OCI-LY1 (cell line): ENCODE data around the gene PTGDR.

Experiments
- H2AFZ ChIP-seq: fragments of 200-600 bp; sonication (generic), shearing (Covaris generic); 2 replicates; pipeline ENCODE4 v1.6.0; 2014; ENCODE audit warnings: antibody characterized with exemption, mild to moderate bottlenecking, low read length
- H3F3A ChIP-seq: fragments of 200-600 bp; sonication (generic), shearing (Covaris generic); 2 replicates; pipeline ENCODE4 v1.6.0; 2014; ENCODE audit warnings: mild to moderate bottlenecking, antibody characterized with exemption, low read length, moderate library complexity; ENCODE audit not compliant: insufficient read depth
- H3K27ac ChIP-seq: fragments of 200-600 bp; sonication (generic); 2 replicates; pipeline ENCODE4 v1.5.1; 2014; ENCODE audit warnings: low read length, mixed run types, mild to moderate bottlenecking, low read depth; ENCODE audit not compliant: poor library complexity, severe bottlenecking
- H3K27me3 ChIP-seq: fragments of 200-600 bp; sonication (generic); 2 replicates; pipeline ENCODE4 v1.6.0; 2014; ENCODE audit warnings: antibody characterized with exemption, mild to moderate bottlenecking, low read length, moderate library complexity; ENCODE audit not compliant: insufficient read depth
- H3K36me3 ChIP-seq: fragments of 200-600 bp; sonication (generic); 2 replicates; pipeline ENCODE4 v1.6.1; 2014; ENCODE audit warnings: mild to moderate bottlenecking, antibody characterized with exemption, low read length, moderate library complexity, mixed read lengths; ENCODE audit not compliant: insufficient read depth
- H3K4me1 ChIP-seq: fragments of 200-600 bp; sonication (generic); 2 replicates; pipeline ENCODE4 v1.5.1; 2014; ENCODE audit warnings: mild to moderate bottlenecking, low read length, moderate library complexity; ENCODE audit not compliant: insufficient read depth, severe bottlenecking
- H3K4me2 ChIP-seq: fragments of 200-600 bp; sonication (generic), shearing (Covaris generic); 2 replicates; pipeline ENCODE4 v1.6.1; 2014; ENCODE audit warnings: low read length
- H3K4me3 ChIP-seq: fragments of 200-600 bp; sonication (generic); 2 replicates; pipeline ENCODE4 v1.5.1; 2014; ENCODE audit warnings: low read length, low read depth, mild to moderate bottlenecking, mixed read lengths; ENCODE audit not compliant: poor library complexity, severe bottlenecking
- H3K79me2 ChIP-seq: fragments of 200-600 bp; shearing (Covaris generic); 2 replicates; pipeline ENCODE4 v1.6.1; 2016; ENCODE audit warnings: mixed run types, low read length, mixed read lengths; ENCODE audit not compliant: insufficient read depth
- H3K9ac ChIP-seq: fragments of 200-600 bp; sonication (generic), shearing (Covaris generic); 2 replicates; pipeline ENCODE4 v1.6.1; 2014; ENCODE audit warnings: mild to moderate bottlenecking, low read length, mixed read lengths
- H3K9me2 ChIP-seq: fragments of 200-600 bp; sonication (generic), shearing (Covaris generic); 2 replicates; pipeline ENCODE4 v1.6.1; 2014; ENCODE audit warnings: low read depth, mild to moderate bottlenecking, low read length, mixed read lengths
- H3K9me3 ChIP-seq: fragments of 200-600 bp; shearing (Covaris generic); 2 replicates; pipeline ENCODE4 v1.6.1; 2014; ENCODE audit warnings: low read length, mixed read lengths
- H4K20me1 ChIP-seq: fragments of 200-600 bp; sonication (generic), shearing (Covaris generic); 2 replicates; pipeline ENCODE4 v1.6.0; 2016; ENCODE audit warnings: mild to moderate bottlenecking, low read length; ENCODE audit not compliant: insufficient read depth
- EZH2 ChIP-seq: fragments of 200-600 bp; sonication (generic), shearing (Covaris generic); IDR thresholded peaks from 2 replicates; pipeline ENCODE4 v1.8.0; 2017; ENCODE audit warnings: borderline replicate concordance, mixed run types, mild to moderate bottlenecking, antibody characterized with exemption, low read length, moderate library complexity, mixed read lengths
- TF ChIP-seq, protein P1 (sequence below): fragments of 200-600 bp; sonication (generic), shearing (Covaris generic); IDR thresholded peaks from 2 replicates; pipeline ENCODE4 v1.5.1; 2017; ENCODE audit warnings: mild to moderate bottlenecking, antibody characterized with exemption, low read length, moderate library complexity, mixed read lengths

PTGDR gene

DNA sequence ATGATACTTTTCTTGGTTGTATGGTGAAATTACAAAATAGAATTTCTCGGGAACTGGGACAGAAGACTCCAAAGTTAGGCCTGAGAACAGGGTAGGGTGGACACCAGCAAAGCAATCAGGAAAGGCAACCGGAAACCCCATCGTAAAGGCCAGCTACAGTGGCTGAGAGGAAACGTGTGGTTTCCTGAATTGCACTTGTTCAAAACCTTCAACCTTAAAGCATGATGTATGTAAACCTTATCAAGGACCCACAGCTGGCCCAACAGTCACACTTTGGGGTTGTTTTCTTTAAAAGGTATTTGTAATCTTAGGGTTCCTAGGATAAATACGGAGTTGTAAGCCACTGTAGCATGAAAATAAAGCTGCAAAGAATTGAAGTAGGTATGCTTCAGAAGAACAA lies 2.2 kb upstream of the PTGDR start:
- H3K27ac ChIP-seq: no peak overlapping the region
- no peak for TF ChIP-seq EZH2
- TF ChIP-seq, protein P1, sequence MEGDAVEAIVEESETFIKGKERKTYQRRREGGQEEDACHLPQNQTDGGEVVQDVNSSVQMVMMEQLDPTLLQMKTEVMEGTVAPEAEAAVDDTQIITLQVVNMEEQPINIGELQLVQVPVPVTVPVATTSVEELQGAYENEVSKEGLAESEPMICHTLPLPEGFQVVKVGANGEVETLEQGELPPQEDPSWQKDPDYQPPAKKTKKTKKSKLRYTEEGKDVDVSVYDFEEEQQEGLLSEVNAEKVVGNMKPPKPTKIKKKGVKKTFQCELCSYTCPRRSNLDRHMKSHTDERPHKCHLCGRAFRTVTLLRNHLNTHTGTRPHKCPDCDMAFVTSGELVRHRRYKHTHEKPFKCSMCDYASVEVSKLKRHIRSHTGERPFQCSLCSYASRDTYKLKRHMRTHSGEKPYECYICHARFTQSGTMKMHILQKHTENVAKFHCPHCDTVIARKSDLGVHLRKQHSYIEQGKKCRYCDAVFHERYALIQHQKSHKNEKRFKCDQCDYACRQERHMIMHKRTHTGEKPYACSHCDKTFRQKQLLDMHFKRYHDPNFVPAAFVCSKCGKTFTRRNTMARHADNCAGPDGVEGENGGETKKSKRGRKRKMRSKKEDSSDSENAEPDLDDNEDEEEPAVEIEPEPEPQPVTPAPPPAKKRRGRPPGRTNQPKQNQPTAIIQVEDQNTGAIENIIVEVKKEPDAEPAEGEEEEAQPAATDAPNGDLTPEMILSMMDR: no peak
- H3K4me2 ChIP-seq: no peak overlapping the region
- no peak overlapping the region for H2AFZ ChIP-seq
- no peaks in the 10 kb centered on the region for H3K9me2 ChIP-seq
- H3K79me2 ChIP-seq: no peaks in the 10 kb centered on the region
- H3F3A ChIP-seq: no peaks in the 10 kb centered on the region
- H3K27me3 ChIP-seq: no peaks in the 10 kb centered on the region
- H3K36me3 ChIP-seq: no peaks in the 10 kb centered on the region
- no peaks in the 10 kb centered on the region for H4K20me1 ChIP-seq
- H3K9me3 ChIP-seq: no peaks in the 10 kb centered on the region
- no peak overlapping the region for H3K9ac ChIP-seq
- no peaks in the 10 kb centered on the region for H3K4me1 ChIP-seq
- H3K4me3 ChIP-seq: no peak overlapping the region

DNA sequence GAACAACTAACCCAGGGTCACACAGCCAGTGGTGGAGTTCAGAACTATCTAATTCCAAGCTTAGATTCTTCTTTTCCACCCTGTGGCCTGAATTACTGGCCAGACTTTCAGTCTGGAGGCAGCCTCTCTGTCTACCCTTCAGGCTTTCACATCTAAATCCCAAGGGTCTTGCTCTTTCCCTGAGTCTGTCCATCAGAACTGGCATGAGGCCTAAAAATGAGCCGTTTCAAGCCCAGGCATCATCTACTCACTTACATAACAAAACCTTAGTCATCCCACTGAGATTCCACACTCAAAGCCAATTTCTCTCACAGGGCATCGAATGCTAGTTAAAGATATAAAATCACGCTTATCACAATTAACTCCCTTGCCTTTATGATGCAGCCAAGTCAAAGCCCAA lies 1.3 kb upstream of the PTGDR start:
- Histone ChIP-seq H3K9ac (no peak overlapping the region), H3K36me3 (no peaks in the 10 kb centered on the region), H4K20me1 (no peaks in the 10 kb centered on the region), H3K4me2 (no peak overlapping the region), H3K27me3 (no peaks in the 10 kb centered on the region), H3K9me3 (no peaks in the 10 kb centered on the region), H3K27ac (no peak overlapping the region), H3K79me2 (no peaks in the 10 kb centered on the region), H3K4me3 (no peak overlapping the region), H3F3A (no peaks in the 10 kb centered on the region), H3K4me1 (no peaks in the 10 kb centered on the region), H2AFZ (no peak overlapping the region), H3K9me2 (no peaks in the 10 kb centered on the region)
- TF ChIP-seq EZH2: no peak
- TF ChIP-seq, protein P1: no peak

DNA sequence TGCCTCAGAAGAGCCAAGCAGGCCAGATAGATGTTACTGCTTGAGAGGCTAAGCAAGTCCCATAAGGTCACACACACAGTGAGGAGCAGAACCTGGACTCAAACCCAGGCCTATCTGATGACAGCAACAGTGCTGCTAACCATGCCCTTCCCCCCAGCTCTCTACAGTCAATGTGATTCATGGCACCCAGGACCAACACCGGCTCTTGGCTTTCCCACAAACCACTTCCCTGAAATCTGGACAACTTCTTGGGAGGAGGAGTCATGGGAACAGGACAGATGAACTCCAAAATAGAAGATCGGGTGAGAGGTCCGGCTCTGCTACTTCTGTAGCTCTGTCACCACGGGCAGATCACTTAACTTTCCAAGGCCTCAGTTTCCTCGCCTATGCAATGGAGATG lies 716 bp upstream of the PTGDR start:
- Histone ChIP-seq H3K36me3 (no peaks in the 10 kb centered on the region), H3K4me2 (no peak overlapping the region), H3F3A (no peaks in the 10 kb centered on the region), H3K27me3 (no peaks in the 10 kb centered on the region), H3K9me2 (no peaks in the 10 kb centered on the region), H4K20me1 (no peaks in the 10 kb centered on the region), H3K9ac (no peak overlapping the region), H3K4me3 (no peak overlapping the region), H2AFZ (no peak overlapping the region), H3K27ac (no peak overlapping the region), H3K9me3 (no peaks in the 10 kb centered on the region), H3K4me1 (no peaks in the 10 kb centered on the region), H3K79me2 (no peaks in the 10 kb centered on the region)
- TF ChIP-seq, protein P1: no peak
- TF ChIP-seq EZH2: no peak
